ENCODE data around the gene RGS6.

The RGS6 gene

GRCh38 chr14:72017290-72017689 is 85.1 kb downstream of the RGS6 start:
- no peak for DNase-seq

DNA sequence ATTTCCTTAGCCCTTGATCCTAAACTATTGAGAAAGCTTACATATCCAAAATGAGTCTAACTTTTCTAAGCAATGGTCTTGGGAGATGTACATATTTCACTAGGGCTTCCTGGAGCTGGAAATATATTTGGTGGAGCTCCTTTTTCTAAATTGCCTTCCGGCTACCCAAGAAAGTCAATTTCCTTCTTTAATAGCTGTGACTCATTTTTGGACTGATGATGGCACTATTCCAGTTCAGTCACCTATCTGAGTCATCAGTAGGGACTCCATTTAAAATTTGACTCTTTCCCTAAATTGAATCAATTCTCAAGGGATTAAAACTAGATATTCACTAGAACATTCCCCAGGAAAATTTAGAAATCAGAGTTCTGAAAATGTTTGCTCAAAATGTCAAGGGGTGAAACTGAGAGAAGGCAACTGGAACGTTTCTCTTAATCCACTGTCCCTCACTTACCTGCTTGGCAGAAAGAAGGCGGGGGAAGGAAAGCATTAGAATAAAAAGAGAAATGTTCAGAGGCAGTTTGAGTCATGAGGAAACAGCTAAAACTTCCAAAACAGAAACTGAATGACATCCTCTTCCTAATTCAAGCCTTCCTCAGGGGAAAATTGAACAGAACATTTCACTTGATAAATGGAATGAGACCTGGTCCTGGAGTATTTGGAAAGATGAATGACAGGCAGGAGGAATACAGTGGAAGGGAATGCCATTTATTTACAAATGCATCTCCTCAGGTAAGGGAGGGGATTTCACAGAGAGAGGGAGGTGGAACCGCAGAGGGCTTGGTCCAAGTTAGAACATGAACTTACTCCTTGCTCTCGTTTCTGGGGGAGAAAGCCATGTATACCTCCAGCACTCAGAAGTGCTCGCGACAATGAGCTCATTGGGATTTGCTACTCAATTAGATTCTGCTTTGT is 91.2 kb downstream of the RGS6 start:
- no peak for DNase-seq

GRCh38 chr14:72024043-72024407 is 91.8 kb downstream of the RGS6 start:
- DNase-seq, result no peak

GRCh38 chr14:72024504-72024903 is 92.3 kb downstream of the RGS6 start:
- no peak for DNase-seq

DNA sequence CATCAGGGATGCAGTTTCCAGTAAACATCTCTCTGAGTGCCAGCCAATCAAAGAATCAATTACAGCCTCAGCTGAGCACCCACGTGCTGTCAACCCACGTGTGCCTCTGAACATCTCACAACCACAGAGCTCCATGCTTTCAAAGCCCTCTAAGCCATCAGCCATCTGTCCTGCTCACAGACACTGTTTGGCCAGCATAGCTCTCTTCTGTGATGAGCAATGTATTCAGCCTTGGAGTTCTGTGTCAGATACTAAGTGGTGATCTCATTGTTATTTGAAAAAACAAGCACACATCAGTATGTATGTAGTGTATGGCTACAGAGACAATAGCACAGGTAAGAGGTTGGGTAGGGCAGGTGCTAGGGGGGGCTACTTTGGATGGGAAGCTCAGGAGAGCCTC is 94.3 kb downstream of the RGS6 start:
- DNase-seq, result no peak

GRCh38 chr14:72027061-72027460 is 94.8 kb downstream of the RGS6 start:
- no peak for DNase-seq

DNA sequence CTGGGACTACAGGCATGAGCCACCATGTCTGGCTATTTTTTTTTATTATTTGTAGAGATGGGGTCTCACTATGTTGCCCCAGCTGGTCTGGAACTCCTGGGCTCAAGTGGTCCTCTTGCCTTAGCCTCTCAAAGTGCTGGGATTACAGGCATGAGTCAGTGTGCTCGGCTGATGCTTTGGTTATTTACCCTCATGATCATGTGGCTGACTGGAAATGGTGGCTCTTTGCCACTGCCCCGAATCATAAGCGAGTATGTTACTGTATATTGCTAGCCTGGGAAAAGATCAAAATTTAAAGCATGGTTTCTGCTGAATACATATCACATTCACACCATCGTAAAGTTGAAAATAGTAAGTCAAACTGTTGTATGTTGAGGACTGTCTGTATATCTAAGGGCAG is 101.1 kb downstream of the RGS6 start:
- DNase-seq, result no peak

GRCh38 chr14:72040528-72040927 is 108.3 kb downstream of the RGS6 start:
- DNase-seq, result no peak

- no peak for DNase-seq
Observed at GRCh38 chr14:72045271-72045670, 113.0 kb downstream of the RGS6 start.

DNA sequence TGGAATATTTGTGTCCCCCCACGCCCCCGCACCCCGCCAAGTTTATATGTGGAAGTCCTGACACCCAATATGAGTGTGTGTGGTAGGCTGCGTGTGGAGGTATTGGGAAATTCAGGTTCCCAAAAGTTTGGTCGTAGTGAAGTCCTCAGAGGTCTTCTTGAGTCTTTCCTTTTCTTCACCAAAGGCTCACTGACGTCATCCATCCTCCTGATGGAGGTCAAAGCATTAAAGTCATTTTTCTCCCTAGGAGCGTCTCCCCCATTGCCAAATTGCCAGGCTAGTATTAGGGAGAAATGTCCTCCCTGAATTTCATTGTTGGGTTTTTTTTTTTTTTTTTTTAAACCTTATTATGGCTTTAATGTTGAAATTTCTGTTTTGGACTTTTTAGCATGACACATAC is 113.7 kb downstream of the RGS6 start:
- DNase-seq, result no peak

- DNase-seq, result no peak
Observed at GRCh38 chr14:72049462-72049861, 117.2 kb downstream of the RGS6 start.

GRCh38 chr14:72052356-72052755 is 120.1 kb downstream of the RGS6 start:
- DNase-seq, result no peak

- no peak for DNase-seq
Observed at GRCh38 chr14:72053651-72054050, 121.4 kb downstream of the RGS6 start.

- no peak for DNase-seq
Observed at GRCh38 chr14:72054911-72055310, 122.7 kb downstream of the RGS6 start.

DNA sequence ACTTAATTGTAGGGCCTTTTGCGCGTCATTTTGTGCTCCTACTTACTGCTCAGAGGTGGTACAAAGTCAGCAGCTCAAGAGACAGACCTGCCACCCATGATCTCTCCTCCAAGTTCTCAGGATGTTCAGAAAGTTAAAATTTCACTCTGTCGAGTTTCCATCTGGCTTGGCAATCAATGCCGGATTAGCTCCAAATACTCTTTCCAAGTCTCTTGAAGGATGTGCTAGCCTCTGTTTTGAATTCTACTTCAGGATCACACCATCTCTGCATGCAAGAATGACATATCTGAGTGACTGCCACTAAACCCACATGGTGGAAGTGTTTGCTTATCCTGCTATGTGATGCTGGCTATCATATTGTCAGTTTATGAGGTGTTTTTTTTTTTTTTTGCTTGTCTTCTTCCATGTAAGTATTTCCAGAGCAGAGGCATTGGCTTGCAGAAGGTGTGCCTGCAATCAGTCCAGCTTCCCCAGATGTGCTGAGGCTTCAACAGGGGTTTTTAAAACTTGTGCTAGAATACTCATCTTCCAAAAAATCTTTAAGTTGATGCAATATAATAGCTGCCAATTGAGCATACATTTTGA is 125.6 kb downstream of the RGS6 start:
- no peak for DNase-seq

DNA sequence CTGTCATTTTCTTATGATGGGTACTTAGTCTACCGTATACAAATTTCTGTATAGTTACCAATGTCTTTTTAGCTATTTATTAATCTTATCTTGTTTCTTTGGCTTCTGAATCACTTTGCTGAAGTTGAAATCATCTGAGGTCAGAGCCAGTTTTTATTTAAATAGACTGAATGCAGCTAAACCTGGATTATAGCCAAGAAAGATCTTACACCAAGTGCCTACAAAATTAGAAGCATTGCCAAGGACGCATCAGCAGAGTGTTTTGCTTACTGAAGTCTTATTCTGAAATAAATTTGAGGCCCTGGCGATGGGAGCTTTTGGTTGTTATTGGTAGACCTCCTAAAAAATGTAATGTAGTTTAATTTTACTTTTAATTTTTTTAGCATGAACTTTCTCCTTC is 128.2 kb downstream of the RGS6 start:
- no peak for DNase-seq

- no peak for DNase-seq
Observed at GRCh38 chr14:72060917-72061316, 128.7 kb downstream of the RGS6 start.

DNA sequence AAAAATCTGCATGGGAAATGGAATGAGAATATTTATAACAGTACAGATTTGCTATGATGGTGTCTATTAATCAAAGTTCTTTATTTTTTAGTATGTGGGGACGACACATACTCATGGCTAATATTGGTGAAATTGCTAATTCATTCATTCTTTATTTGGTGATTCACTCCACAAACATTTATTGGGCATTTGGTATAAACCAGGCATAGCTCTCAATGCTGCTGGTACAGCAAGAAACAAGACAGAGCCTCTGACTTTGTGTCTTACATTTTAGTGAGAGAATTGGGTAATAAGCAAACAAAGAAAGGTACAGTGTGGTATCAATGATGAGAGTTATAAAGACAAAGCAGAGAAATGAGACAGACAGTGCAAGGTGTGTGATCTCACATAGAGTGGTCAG is 129.5 kb downstream of the RGS6 start:
- no peak for DNase-seq

GRCh38 chr14:72063761-72064282 is 131.6 kb downstream of the RGS6 start:
- no peak for DNase-seq

DNA sequence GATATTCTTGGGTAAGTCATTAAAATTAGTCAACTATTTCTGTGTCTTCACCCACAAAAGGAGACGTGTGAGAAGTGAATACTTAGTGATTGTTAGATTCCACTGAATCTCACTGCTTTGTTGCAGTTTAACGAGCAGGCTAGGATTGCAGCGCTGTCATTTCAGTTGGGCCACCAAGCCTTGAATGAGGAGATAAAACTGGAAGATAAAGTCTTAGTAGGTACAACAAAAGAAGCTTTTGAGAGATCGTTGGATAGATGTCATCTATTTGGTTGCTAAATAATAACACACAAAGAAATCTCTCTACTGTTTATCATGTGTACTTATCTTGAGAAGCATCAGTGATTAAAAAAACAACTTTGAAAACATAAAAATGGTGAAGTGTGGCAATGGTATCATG is 132.3 kb downstream of the RGS6 start:
- no peak for DNase-seq

DNA sequence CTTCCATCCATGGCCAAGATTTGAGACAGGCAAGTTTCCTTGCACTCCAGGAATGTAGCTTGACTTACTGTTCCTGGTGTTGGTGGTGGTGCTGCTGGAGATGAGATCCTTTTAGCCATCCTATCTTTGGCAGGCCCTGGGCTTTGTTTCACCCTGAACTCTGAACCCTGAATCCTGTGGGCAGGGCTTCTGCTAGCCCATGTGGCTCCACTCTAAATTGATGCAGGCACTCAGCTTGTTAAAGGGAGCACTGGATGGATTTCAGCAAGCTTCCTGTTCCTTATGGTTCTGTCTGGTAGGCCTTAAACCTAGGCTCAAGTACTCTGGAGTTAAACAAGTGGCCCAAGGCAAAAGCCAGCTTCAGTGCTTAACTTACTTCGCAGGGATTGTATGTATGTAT is 138.2 kb downstream of the RGS6 start:
- DNase-seq, result no peak

GRCh38 chr14:72075649-72076334 is 143.6 kb downstream of the RGS6 start:
- no peak for DNase-seq

GRCh38 chr14:72081137-72081536 is 148.9 kb downstream of the RGS6 start:
- DNase-seq, result no peak

DNA sequence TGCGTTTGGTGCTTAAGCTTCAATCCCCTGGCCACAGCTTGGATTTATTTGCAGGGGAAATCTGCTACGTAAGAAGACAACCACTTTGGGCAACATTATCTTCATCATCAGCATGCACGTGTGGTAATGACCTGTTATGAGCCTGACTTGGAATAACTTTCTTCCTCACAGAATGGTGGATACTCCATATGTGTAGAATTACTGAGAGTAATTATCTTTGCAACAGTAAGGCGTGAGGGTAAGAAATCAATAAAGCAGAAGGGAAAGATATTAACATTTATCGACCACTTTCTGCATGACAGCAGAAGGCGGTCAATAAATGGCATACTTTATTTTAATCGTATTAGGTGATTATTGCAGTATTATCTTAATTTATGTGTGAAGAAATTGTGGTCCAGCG is 152.7 kb downstream of the RGS6 start:
- DNase-seq, result no peak

Data from NCI-H146 (cell line).